PC-9 (cell line): Measurements from ENCODE around the gene DLGAP4. TPM values are rescaled to one million over a fixed set of nuclear protein-coding genes. Genes with fewer than 3 reads are reported as not detected.

Source experiments
- BruUV-seq: library from RNA; stranded (reverse); fragments of 400-500 nt; replicated peaks from 2 replicates; lab custom pipeline; 2021; lab: Mats Ljungman, UMichigan
- CTCF ChIA-PET: fragments of 300-600 bp; sonication (Branson Sonifier 250); formaldehyde crosslinking; loops from one replicate; lab custom pipeline; 2022; ENCODE audit warnings: antibody characterized with exemption; lab: Charles Lee
- POLR2A ChIA-PET: fragments of 300-600 bp; sonication (Branson Sonifier 250); formaldehyde crosslinking; loops from one replicate; lab custom pipeline; 2022; ENCODE audit warnings: antibody characterized with exemption; ENCODE audit not compliant: unreplicated experiment; lab: Charles Lee
- DNase-seq, 2 experiments: peaks; one replicate each; pipeline versions ENCODE4 v3.0.0 to v3.0.0-alpha.2; 2015 to 2022; ENCODE audit warnings: mixed read lengths in 1 of 2
- H2AFZ ChIP-seq: fragments of 200-600 bp; sonication (generic); 2 replicates; pipeline ENCODE4 v1.8.1; 2017; ENCODE audit warnings: antibody characterized with exemption
- H3F3A ChIP-seq: fragments of 200-600 bp; sonication (generic); 2 replicates; pipeline ENCODE4 v1.8.1; 2017; ENCODE audit warnings: antibody characterized with exemption, mild to moderate bottlenecking, low read depth; ENCODE audit not compliant: insufficient read depth
- H3K27ac ChIP-seq: fragments of 200-600 bp; sonication (generic); 2 replicates; pipeline ENCODE4 v1.6.1; 2016; ENCODE audit warnings: mixed run types
- H3K27me3 ChIP-seq: fragments of 200-600 bp; sonication (generic); 2 replicates; pipeline ENCODE4 v1.6.1; 2016; ENCODE audit warnings: low read depth, mixed run types; ENCODE audit not compliant: insufficient read depth
- H3K36me3 ChIP-seq: fragments of 200-600 bp; sonication (generic); 2 replicates; pipeline ENCODE4 v1.6.1; 2016; ENCODE audit warnings: low read depth, mixed run types
- H3K4me1 ChIP-seq: fragments of 200-600 bp; sonication (generic); replicated peaks from 2 replicates; pipeline ENCODE4 v1.6.1; 2016; ENCODE audit warnings: mixed run types; ENCODE audit not compliant: insufficient read depth
- H3K4me2 ChIP-seq: fragments of 200-600 bp; sonication (generic); 2 replicates; pipeline ENCODE4 v1.6.1; 2017; ENCODE audit warnings: mixed run types
- H3K4me3 ChIP-seq: fragments of 200-600 bp; sonication (generic); 2 replicates; pipeline ENCODE4 v1.6.1; 2016; ENCODE audit warnings: mixed run types
- H3K79me2 ChIP-seq: fragments of 200-600 bp; sonication (generic); 2 replicates; pipeline ENCODE4 v1.6.1; 2017; ENCODE audit warnings: low read depth, mixed run types
- H3K9me2 ChIP-seq: fragments of 200-600 bp; sonication (generic); 2 replicates; pipeline ENCODE4 v1.8.1; 2017; ENCODE audit warnings: mild to moderate bottlenecking; ENCODE audit not compliant: insufficient read depth
- H3K9me3 ChIP-seq: fragments of 200-600 bp; sonication (generic); 2 replicates; pipeline ENCODE4 v1.8.1; 2016; ENCODE audit warnings: low read depth; ENCODE audit not compliant: insufficient read depth
- H4K20me1 ChIP-seq: fragments of 200-600 bp; sonication (generic); 2 replicates; pipeline ENCODE4 v1.8.1; 2017; ENCODE audit not compliant: insufficient read depth
- CTCF ChIP-seq: fragments of 200-600 bp; sonication (generic); conservative IDR thresholded peaks from 2 replicates; pipeline ENCODE4 v1.6.1; 2017; ENCODE audit warnings: mixed run types, antibody characterized with exemption, mild to moderate bottlenecking, moderate library complexity
- EZH2 ChIP-seq: fragments of 200-600 bp; sonication (generic); IDR thresholded peaks from 2 replicates; pipeline ENCODE4 v1.8.0; 2017; ENCODE audit warnings: antibody characterized with exemption, low read depth
- intact Hi-C: fragments of 100-400 bp; cut with micrococcal nuclease; formaldehyde crosslinking; loops from one replicate; pipeline ENCODE4 v1.10.0; 2022; ENCODE audit not compliant: unreplicated experiment
- total RNA-seq: library from RNA; stranded (reverse); gene quantifications from 2 replicates; pipeline ENCODE4 v1.2.3, GENCODE V29; 2021

Gene DLGAP4
- total RNA-seq, 1 experiment from 2014 or later, result 62.6 TPM

- TF ChIP-seq CTCF, result no peak
- TF ChIP-seq EZH2, result no peak
- intact Hi-C loops, result no loop called here
- Histone ChIP-seq H3K27ac (no peak overlapping the region), H4K20me1 (no peaks in the 10 kb centered on the region), H3F3A (no peaks in the 10 kb centered on the region), H2AFZ (no peak overlapping the region), H3K27me3 (peaks cover 36% of the 10 kb centered on the region), H3K36me3 (no peaks in the 10 kb centered on the region), H3K4me2 (no peak overlapping the region), H3K4me3 (no peak overlapping the region), H3K9me3 (no peaks in the 10 kb centered on the region), H3K79me2 (no peaks in the 10 kb centered on the region), H3K9me2 (no peaks in the 10 kb centered on the region), H3K4me1 (no peaks in the 10 kb centered on the region)
- no peak for DNase-seq
- CTCF ChIA-PET, result interaction anchor here (0.6 kb wide), 1 partner anchor 172 kb away, joined by 12 read pairs; no protein-coding TSS in a partner anchor
- no TSS peak for BruUV-seq
- POLR2A ChIA-PET, result no interaction called here
These were observed 61.2 kb downstream of the DLGAP4 start for GRCh38 chr20:36367370-36367745.

GRCh38 chr20:36367907-36368799 lies 62.0 kb downstream of the DLGAP4 start:
- Histone ChIP-seq H3K4me3 (no peak overlapping the region), H3K9me3 (no peaks in the 10 kb centered on the region), H3K27me3 (peaks cover 39% of the 10 kb centered on the region), H3K4me2 (no peak overlapping the region), H4K20me1 (no peaks in the 10 kb centered on the region), H3K27ac (no peak overlapping the region), H3K9me2 (no peaks in the 10 kb centered on the region), H3K79me2 (no peaks in the 10 kb centered on the region), H3F3A (no peaks in the 10 kb centered on the region), H3K4me1 (no peaks in the 10 kb centered on the region), H2AFZ (no peak overlapping the region), H3K36me3 (no peaks in the 10 kb centered on the region)
- POLR2A ChIA-PET, result no interaction called here
- CTCF ChIA-PET, result no interaction called here
- BruUV-seq, result no TSS peak
- intact Hi-C loops, result no loop called here
- no peak for TF ChIP-seq EZH2
- TF ChIP-seq CTCF, result no peak
- DNase-seq, result no peak

- H2AFZ ChIP-seq, result no peak overlapping the region
- H3K4me1 ChIP-seq, result no peaks in the 10 kb centered on the region
- no TSS peak for BruUV-seq
- H3K79me2 ChIP-seq, result no peaks in the 10 kb centered on the region
- no peak for TF ChIP-seq EZH2
- TF ChIP-seq CTCF, result no peak
- H3F3A ChIP-seq, result no peaks in the 10 kb centered on the region
- H4K20me1 ChIP-seq, result no peaks in the 10 kb centered on the region
- H3K9me3 ChIP-seq, result no peaks in the 10 kb centered on the region
- H3K27ac ChIP-seq, result no peak overlapping the region
- no peak overlapping the region for H3K4me3 ChIP-seq
- H3K36me3 ChIP-seq, result no peaks in the 10 kb centered on the region
- no peaks in the 10 kb centered on the region for H3K9me2 ChIP-seq
- ChIA-PET CTCF (no interaction called here), POLR2A (no interaction called here)
- peaks cover 39% of the 10 kb centered on the region for H3K27me3 ChIP-seq
- no peak for DNase-seq
- intact Hi-C loops, result no loop called here
- H3K4me2 ChIP-seq, result no peak overlapping the region
These were observed 62.7 kb downstream of the DLGAP4 start for GRCh38 chr20:36368869-36369268.
